K562 (cell line): ENCODE results near the gene PCSK5. TPM values are rescaled to one million over a fixed set of nuclear protein-coding genes. Genes with fewer than 3 reads are reported as not detected.

ENCODE experiments used
- ATAC-seq: fragments of 200-7000 bp; cut with Tn5 transposase; 3 replicates; pipeline ENCODE4 v1.9.1; 2020; ENCODE audit warnings: moderate library complexity
- BruUV-seq: library from RNA; stranded (reverse); fragments of 400-500 nt; replicated peaks from 2 replicates; lab custom pipeline; 2021; lab: Mats Ljungman, UMichigan
- CTCF ChIA-PET: fragments of 300-600 bp; formaldehyde crosslinking; extraction: SDS; loops from one replicate; lab custom pipeline; 2021; ENCODE audit warnings: low intra/inter-chr PET ratio; lab: Yijun Ruan, JAX
- POLR2A ChIA-PET: fragments of 300-600, 350-650 bp; sonication (Branson Sonifier 250); formaldehyde crosslinking; extraction: SDS; loops from one replicate; lab custom pipeline; 2021; ENCODE audit warnings: antibody characterized with exemption, inconsistent platforms; lab: Yijun Ruan, JAX
- DNase-seq, 4 experiments: peaks; one replicate each; pipeline versions ENCODE4 v3.0.0 to v3.0.0-alpha.2; 2011 to 2018; ENCODE audit warnings: low spot score in 3 of 4, mixed read lengths in 3 of 4; ENCODE audit errors: extremely low read depth in 1 of 4
- FAIRE-seq: peaks from 2 replicates; lab custom pipeline; 2011; peaks lifted over from hg19 to GRCh38; lab: Jason Lieb, UNC
- H2AFZ ChIP-seq: 2 replicates; pipeline ENCODE4 v1.6.0; 2011; ENCODE audit warnings: low read depth, low read length, control low read depth, inconsistent platforms
- H3K27ac ChIP-seq: fragments of 200-600 bp; 3 replicates; pipeline ENCODE4 v1.8.0; 2011; ENCODE audit warnings: low read depth, mild to moderate bottlenecking, control low read depth, inconsistent platforms, low read length, moderate library complexity, mixed read lengths; ENCODE audit errors: extremely low read depth
- H3K27me3 ChIP-seq, 2 experiments: fragments of 300-600 bp in 1 of 2; 2 replicates in 1 of 2; 3 replicates in 1 of 2; pipeline versions ENCODE4 v1.6.0 to v1.8.0; 2011; ENCODE audit warnings: inconsistent platforms in 2 of 2, low read length in 2 of 2, mild to moderate bottlenecking in 1 of 2, mixed read lengths in 1 of 2, moderate library complexity in 1 of 2; ENCODE audit not compliant: control insufficient read depth in 2 of 2, insufficient read depth in 2 of 2
- H3K36me3 ChIP-seq: fragments of 300-600 bp; 3 replicates; pipeline ENCODE4 v1.8.0; 2011; ENCODE audit warnings: mild to moderate bottlenecking, low read length, inconsistent platforms; ENCODE audit not compliant: control insufficient read depth, insufficient read depth
- H3K4me1 ChIP-seq, 2 experiments: fragments of 200-600 bp in 1 of 2; replicated peaks in 1 of 2; 2 replicates in 1 of 2; 3 replicates in 1 of 2; pipeline versions ENCODE4 v1.5.1 to v1.8.0; 2011; ENCODE audit warnings: inconsistent platforms in 2 of 2, low read length in 2 of 2, mild to moderate bottlenecking in 1 of 2, mixed read lengths in 1 of 2, moderate library complexity in 1 of 2; ENCODE audit not compliant: control insufficient read depth in 2 of 2, insufficient read depth in 2 of 2
- H3K4me2 ChIP-seq: 2 replicates; pipeline ENCODE4 v1.6.1; 2011; ENCODE audit warnings: low read length, control low read depth, inconsistent platforms, mixed read lengths; ENCODE audit not compliant: insufficient read depth
- H3K4me3 ChIP-seq: fragments of 200-600 bp; sonication (generic), shearing (Covaris generic); 2 replicates; pipeline ENCODE4 v1.5.1; 2016; ENCODE audit warnings: control low read depth, inconsistent platforms
- H3K79me2 ChIP-seq: fragments of 200-600 bp; 3 replicates; pipeline ENCODE4 v1.8.0; 2011; ENCODE audit warnings: low read length, inconsistent platforms; ENCODE audit not compliant: control insufficient read depth, insufficient read depth
- H3K9ac ChIP-seq, 2 experiments: 2 replicates each; pipeline versions ENCODE4 v1.6.0 to v1.6.1; 2011; ENCODE audit warnings: low read depth in 2 of 2, low read length in 2 of 2, control low read depth in 1 of 2, inconsistent platforms in 1 of 2, mild to moderate bottlenecking in 1 of 2, mixed read lengths in 1 of 2; ENCODE audit not compliant: insufficient read depth in 1 of 2
- H3K9me1 ChIP-seq: one replicate; pipeline ENCODE4 v1.6.0; 2011; ENCODE audit warnings: inconsistent platforms, mild to moderate bottlenecking, low read length, moderate library complexity; ENCODE audit not compliant: control insufficient read depth, insufficient read depth
- H3K9me3 ChIP-seq: replicated peaks from 2 replicates; pipeline ENCODE4 v1.5.1; 2011; ENCODE audit warnings: low read depth, low read length, inconsistent platforms; ENCODE audit not compliant: control insufficient read depth, insufficient read depth
- H4K20me1 ChIP-seq: replicated peaks from 2 replicates; pipeline ENCODE4 v1.6.1; 2011; ENCODE audit warnings: low read length, inconsistent platforms, mixed read lengths; ENCODE audit not compliant: control insufficient read depth, insufficient read depth
- ATF3 ChIP-seq, 2 experiments: fragments of 450-650 bp in 1 of 2; sonication (generic) in 1 of 2; formaldehyde crosslinking in 1 of 2; IDR thresholded peaks in 1 of 2; conservative IDR thresholded peaks in 1 of 2; 2 replicates each; pipeline versions ENCODE4 v1.6.1 to v1.8.1; 2016 to 2023; ENCODE audit warnings: mild to moderate bottlenecking in 2 of 2, moderate library complexity in 2 of 2, inconsistent platforms in 1 of 2, missing genetic modification reagents in 1 of 2
- BRD4 ChIP-seq: fragments of 200-600 bp; sonication (generic); IDR thresholded peaks from 2 replicates; pipeline ENCODE4 v1.6.1; 2017; ENCODE audit warnings: inconsistent platforms
- CHD2 ChIP-seq: IDR thresholded peaks from 2 replicates; pipeline ENCODE4 v1.6.1; 2011; ENCODE audit warnings: low read depth, low read length
- HDAC8 ChIP-seq: fragments of 450-650 bp; IDR thresholded peaks from 2 replicates; pipeline ENCODE4 v1.6.1; 2016; ENCODE audit warnings: mild to moderate bottlenecking, missing genetic modification characterization, moderate library complexity, missing compliant biosample characterization
- KLF16 ChIP-seq: IDR thresholded peaks from 2 replicates; pipeline ENCODE4 v1.6.1; 2016; ENCODE audit warnings: antibody characterized with exemption
- LCOR ChIP-seq: sonication (generic); formaldehyde crosslinking; IDR thresholded peaks from 2 replicates; pipeline ENCODE4 v1.8.0; 2022; ENCODE audit warnings: mild to moderate bottlenecking, missing genetic modification reagents
- MCM5 ChIP-seq: fragments of 450-650 bp; IDR thresholded peaks from 2 replicates; pipeline ENCODE4 v1.6.1; 2016; ENCODE audit warnings: low read depth
- POLR3A ChIP-seq: IDR thresholded peaks from 2 replicates; pipeline ENCODE4 v1.6.1; 2011; ENCODE audit warnings: borderline replicate concordance, mild to moderate bottlenecking, moderate library complexity; ENCODE audit not compliant: insufficient read length, insufficient read depth; ENCODE audit errors: extremely low read depth
- SMARCE1 ChIP-seq: fragments of 450-650 bp; IDR thresholded peaks from 2 replicates; pipeline ENCODE4 v1.7.1; 2016; ENCODE audit warnings: mild to moderate bottlenecking
- XRCC5 ChIP-seq: fragments of 200-400 bp; formaldehyde crosslinking; IDR thresholded peaks from 2 replicates; pipeline ENCODE4 v1.6.1; 2017; ENCODE audit warnings: low read depth, mild to moderate bottlenecking, low read length
- ZNF589 ChIP-seq: fragments of 200-800 bp; sonication (Bioruptor generic); IDR thresholded peaks from 2 replicates; pipeline ENCODE4 v1.6.1; 2016; ENCODE audit warnings: low read depth, missing genetic modification characterization, missing compliant biosample characterization
- ZNF830 ChIP-seq: fragments of 250-450 bp; sonication (Bioruptor Pico); IDR thresholded peaks from 2 replicates; pipeline ENCODE4 v1.5.0; 2021; ENCODE audit warnings: mild to moderate bottlenecking
- WGBS: fragments of 100-300 bp; shearing (Covaris generic); methylation state at CpG from one replicate; pipeline ENCODE4 v1.1.6; 2016; ENCODE audit warnings: low coverage, mixed read lengths; ENCODE audit not compliant: insufficient coverage; ENCODE audit errors: missing lambda C conversion rate; 5-methylcytosine and 5-hydroxymethylcytosine counted together
- in situ Hi-C: fragments of 300-500 bp; cut with MboI; formaldehyde crosslinking; loops from 4 replicates; pipeline ENCODE4 v1.15.0; 2018; ENCODE audit warnings: inconsistent platforms, mixed read lengths
- intact Hi-C: fragments of 100-400 bp; cut with micrococcal nuclease; formaldehyde crosslinking; loops from 2 replicates; pipeline ENCODE4 v1.14.2; 2022
- polyA plus RNA-seq, 8 experiments: library from polyadenylated mRNA; depleted of rRNA in 4 of 8; stranded (reverse) in 5 of 8; unstranded in 3 of 8; fragments of >200 nt; fragmentation: Nextera tagmentation in 2 of 8; fragmentation: Illumina TruSeq in 1 of 8; extraction: Ambion mirVana in 2 of 8; extraction: Trizol in 1 of 8; gene quantifications; 2 replicates each; pipeline versions ENCODE4 v1.2.1 to v1.2.3, GENCODE V29; 2011 to 2014; ENCODE audit warnings: inconsistent platforms in 1 of 8, missing spikeins in 1 of 8
- total RNA-seq, 7 experiments: library from RNA; depleted of rRNA in 6 of 7; stranded (reverse); fragments of >200 nt in 6 of 7; fragmentation: Illumina TruSeq in 2 of 7; extraction: Trizol in 2 of 7; gene quantifications; 2 replicates each; pipeline versions ENCODE4 v1.2.1 to v1.2.3, GENCODE V29; 2011 to 2021; ENCODE audit warnings: low replicate concordance in 1 of 7
- TF ChIP-seq, protein P1 (sequence below): fragments of 250-450 bp; sonication (Bioruptor Pico); IDR thresholded peaks from 2 replicates; pipeline ENCODE4 v1.8.0; 2021; ENCODE audit warnings: moderate library complexity, mild to moderate bottlenecking, inconsistent platforms
- TF ChIP-seq, protein P2 (sequence below): fragments of 200-800 bp; sonication (Bioruptor generic); IDR thresholded peaks from 2 replicates; pipeline ENCODE4 v1.6.1; 2017; ENCODE audit warnings: missing genetic modification characterization, missing compliant biosample characterization

PCSK5 gene
- total and polyA plus RNA-seq, 9 of the 15 experiments (the other 6 are each of a cell fraction or from before 2014, with no cell fraction given): not detected

DNA sequence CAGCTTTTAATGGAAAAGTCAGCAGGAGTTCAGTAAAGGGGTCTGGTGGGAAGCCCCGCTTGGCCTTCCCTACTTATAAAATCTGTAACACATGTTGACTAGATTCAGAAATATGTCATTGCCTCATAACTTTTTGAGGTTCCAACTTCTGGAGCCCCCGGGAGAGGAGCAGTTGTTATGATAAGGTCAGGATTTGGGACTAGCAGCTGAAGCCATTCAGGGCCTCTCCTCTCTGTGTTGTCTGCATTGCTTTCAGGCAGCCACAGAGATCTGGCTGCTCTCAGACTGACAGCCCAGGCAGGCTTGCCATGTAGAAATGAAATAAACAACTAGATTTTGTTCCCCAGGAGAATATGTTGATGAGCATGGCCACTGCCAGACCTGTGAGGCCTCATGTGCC lies 336.7 kb downstream of the PCSK5 start (continued):
- TF ChIP-seq BRD4 (no peak), KLF16 (no peak), SMARCE1 (no peak)
- TF ChIP-seq, protein P1, sequence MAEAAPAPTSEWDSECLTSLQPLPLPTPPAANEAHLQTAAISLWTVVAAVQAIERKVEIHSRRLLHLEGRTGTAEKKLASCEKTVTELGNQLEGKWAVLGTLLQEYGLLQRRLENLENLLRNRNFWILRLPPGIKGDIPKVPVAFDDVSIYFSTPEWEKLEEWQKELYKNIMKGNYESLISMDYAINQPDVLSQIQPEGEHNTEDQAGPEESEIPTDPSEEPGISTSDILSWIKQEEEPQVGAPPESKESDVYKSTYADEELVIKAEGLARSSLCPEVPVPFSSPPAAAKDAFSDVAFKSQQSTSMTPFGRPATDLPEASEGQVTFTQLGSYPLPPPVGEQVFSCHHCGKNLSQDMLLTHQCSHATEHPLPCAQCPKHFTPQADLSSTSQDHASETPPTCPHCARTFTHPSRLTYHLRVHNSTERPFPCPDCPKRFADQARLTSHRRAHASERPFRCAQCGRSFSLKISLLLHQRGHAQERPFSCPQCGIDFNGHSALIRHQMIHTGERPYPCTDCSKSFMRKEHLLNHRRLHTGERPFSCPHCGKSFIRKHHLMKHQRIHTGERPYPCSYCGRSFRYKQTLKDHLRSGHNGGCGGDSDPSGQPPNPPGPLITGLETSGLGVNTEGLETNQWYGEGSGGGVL (CRISPR knock-in tag): no peak

- Histone ChIP-seq H3K27ac (no peak overlapping the region), H3K9me1 (no peaks in the 10 kb centered on the region), H3K27me3 (no peaks in the 10 kb centered on the region), H3K9ac (no peak overlapping the region), H3K9me3 (no peaks in the 10 kb centered on the region), H3K4me2 (no peak overlapping the region), H3K4me3 (no peak overlapping the region), H3K36me3 (no peaks in the 10 kb centered on the region), H3K4me1 (no peaks in the 10 kb centered on the region), H2AFZ (no peak overlapping the region), H4K20me1 (no peaks in the 10 kb centered on the region), H3K79me2 (no peaks in the 10 kb centered on the region)
- ATAC-seq (no peak), FAIRE-seq (no peak), DNase-seq (no peak)
- ChIA-PET CTCF (no interaction called here), POLR2A (no interaction called here)
- TF ChIP-seq, protein P1 (CRISPR knock-in tag): no peak
- no peak for TF ChIP-seq LCOR (CRISPR knock-in tag)
- TF ChIP-seq ATF3 (IDR thresholded peaks at IDR 0.05): no peak
- TF ChIP-seq ATF3 (CRISPR knock-in tag; conservative IDR thresholded peaks at IDR 0.05): no peak
- TF ChIP-seq ZNF589 (CRISPR knock-in tag): no peak
- no peak for TF ChIP-seq CHD2
- TF ChIP-seq MCM5: no peak
- no peak for TF ChIP-seq ZNF830 (CRISPR knock-in tag)
- no peak for TF ChIP-seq XRCC5
- TF ChIP-seq, protein P2, sequence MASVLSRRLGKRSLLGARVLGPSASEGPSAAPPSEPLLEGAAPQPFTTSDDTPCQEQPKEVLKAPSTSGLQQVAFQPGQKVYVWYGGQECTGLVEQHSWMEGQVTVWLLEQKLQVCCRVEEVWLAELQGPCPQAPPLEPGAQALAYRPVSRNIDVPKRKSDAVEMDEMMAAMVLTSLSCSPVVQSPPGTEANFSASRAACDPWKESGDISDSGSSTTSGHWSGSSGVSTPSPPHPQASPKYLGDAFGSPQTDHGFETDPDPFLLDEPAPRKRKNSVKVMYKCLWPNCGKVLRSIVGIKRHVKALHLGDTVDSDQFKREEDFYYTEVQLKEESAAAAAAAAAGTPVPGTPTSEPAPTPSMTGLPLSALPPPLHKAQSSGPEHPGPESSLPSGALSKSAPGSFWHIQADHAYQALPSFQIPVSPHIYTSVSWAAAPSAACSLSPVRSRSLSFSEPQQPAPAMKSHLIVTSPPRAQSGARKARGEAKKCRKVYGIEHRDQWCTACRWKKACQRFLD: no peak
- TF ChIP-seq POLR3A: no peak
- TF ChIP-seq HDAC8 (tag): no peak
- in situ Hi-C loops (no loop called here), intact Hi-C loops (no loop called here)
- BruUV-seq: no TSS peak
- 0% methylated on average over 5 of the region's 5 CpGs for WGBS
Observed at GRCh38 chr9:76231001-76231400, 340.5 kb downstream of the PCSK5 start.
